ENCODE measurements around the gene PDXK. TPM values are rescaled to one million over a fixed set of nuclear protein-coding genes. Genes with fewer than 3 reads are reported as not detected.

PDXK gene
- total RNA-seq, 2 donors from 2014 or later: 90.9 to 105 TPM

- H3K27me3 ChIP-seq (ENCODE audit: control insufficient read depth, insufficient read depth, low read length, poor library complexity, severe bottlenecking): no peaks in the 10 kb centered on the region
- H3K4me3 Mint-ChIP-seq: no peak overlapping the region
- H3K4me3 ChIP-seq (ENCODE audit: low read length): no peak overlapping the region
- H3K4me1 ChIP-seq (ENCODE audit: control insufficient read depth, insufficient read depth, low read length): no peaks in the 10 kb centered on the region
- no peak overlapping the region for H3K9ac ChIP-seq (ENCODE audit: extremely low read depth, low read length, poor library complexity, severe bottlenecking)
- peaks cover 22% of the 10 kb centered on the region for H3K36me3 Mint-ChIP-seq (ENCODE audit: low read depth)
- H3K9me3 ChIP-seq (ENCODE audit: control insufficient read depth, low read length): no peaks in the 10 kb centered on the region
- no peak overlapping the region for H3K27ac Mint-ChIP-seq
- DNase-seq: no peak
- H3K4me1 Mint-ChIP-seq: peaks cover 42% of the 10 kb centered on the region
- H3K27ac ChIP-seq (ENCODE audit: low read depth, low read length): no peak overlapping the region
- no peak for TF ChIP-seq CTCF (conservative IDR thresholded peaks at IDR 0.05)
- WGBS, 2 experiments (ENCODE audit: insufficient coverage in 1 of 2, insufficient read length in 1 of 2): 89 to 100% methylated on average over 4 to 12 of the region's 13 CpGs
- H3K9me3 Mint-ChIP-seq: no peaks in the 10 kb centered on the region
- peaks cover 18% of the 10 kb centered on the region for H3K36me3 ChIP-seq (ENCODE audit: control insufficient read depth, insufficient read depth, low read length)
- no peaks in the 10 kb centered on the region for H3K27me3 Mint-ChIP-seq (ENCODE audit: insufficient read depth)
Measured at GRCh38 chr21:43771698-43772424, 52.9 kb downstream of the PDXK start.

- H3K9ac ChIP-seq (ENCODE audit: extremely low read depth, low read length, poor library complexity, severe bottlenecking): no peak overlapping the region
- Mint-ChIP-seq H3K9me3 (no peaks in the 10 kb centered on the region), H3K4me1 (peaks cover 42% of the 10 kb centered on the region), H3K27ac (no peak overlapping the region), H3K4me3 (no peak overlapping the region), H3K36me3 (ENCODE audit: low read depth) (peaks cover 22% of the 10 kb centered on the region), H3K27me3 (ENCODE audit: insufficient read depth) (no peaks in the 10 kb centered on the region)
- TF ChIP-seq CTCF (conservative IDR thresholded peaks at IDR 0.05): no peak
- peak; percentile 65 for DNase-seq
- no peak overlapping the region for H3K4me3 ChIP-seq (ENCODE audit: low read length)
- H3K9me3 ChIP-seq (ENCODE audit: control insufficient read depth, low read length): no peaks in the 10 kb centered on the region
- no peak overlapping the region for H3K27ac ChIP-seq (ENCODE audit: low read depth, low read length)
- H3K27me3 ChIP-seq (ENCODE audit: control insufficient read depth, insufficient read depth, low read length, poor library complexity, severe bottlenecking): no peaks in the 10 kb centered on the region
- H3K36me3 ChIP-seq (ENCODE audit: control insufficient read depth, insufficient read depth, low read length): peaks cover 18% of the 10 kb centered on the region
- WGBS, 2 experiments (ENCODE audit: insufficient coverage in 1 of 2, insufficient read length in 1 of 2): 48 to 64% methylated on average over 3 to 6 of the region's 6 CpGs
- H3K4me1 ChIP-seq (ENCODE audit: control insufficient read depth, insufficient read depth, low read length): no peaks in the 10 kb centered on the region
Measured at GRCh38 chr21:43772425-43772821, 53.5 kb downstream of the PDXK start.

- no peak for TF ChIP-seq CTCF (conservative IDR thresholded peaks at IDR 0.05)
- H3K27ac ChIP-seq (ENCODE audit: low read depth, low read length): no peak overlapping the region
- no peaks in the 10 kb centered on the region for H3K4me1 ChIP-seq (ENCODE audit: control insufficient read depth, insufficient read depth, low read length)
- peaks cover 18% of the 10 kb centered on the region for H3K36me3 ChIP-seq (ENCODE audit: control insufficient read depth, insufficient read depth, low read length)
- Mint-ChIP-seq H3K27ac (no peak overlapping the region), H3K4me1 (peaks cover 36% of the 10 kb centered on the region), H3K36me3 (ENCODE audit: low read depth) (peaks cover 22% of the 10 kb centered on the region), H3K9me3 (no peaks in the 10 kb centered on the region), H3K4me3 (peak overlapping the region; percentile 87), H3K27me3 (ENCODE audit: insufficient read depth) (no peaks in the 10 kb centered on the region)
- WGBS, 2 experiments (ENCODE audit: insufficient coverage in 1 of 2, insufficient read length in 1 of 2): 90 to 97% methylated on average over 10 of the region's 10 CpGs
- no peaks in the 10 kb centered on the region for H3K27me3 ChIP-seq (ENCODE audit: control insufficient read depth, insufficient read depth, low read length, poor library complexity, severe bottlenecking)
- H3K9ac ChIP-seq (ENCODE audit: extremely low read depth, low read length, poor library complexity, severe bottlenecking): no peak overlapping the region
- H3K4me3 ChIP-seq (ENCODE audit: low read length): no peak overlapping the region
- H3K9me3 ChIP-seq (ENCODE audit: control insufficient read depth, low read length): no peaks in the 10 kb centered on the region
- no peak for DNase-seq
Measured at GRCh38 chr21:43774163-43774562, 55.2 kb downstream of the PDXK start.

Data from endodermal cell (in vitro differentiated cells).